IPS-NIHi11 (cell line): ENCODE measurements around the gene CAMP.

ENCODE experiments used
- DNase-seq: peaks from one replicate; pipeline ENCODE4 v3.0.0; 2012; ENCODE audit warnings: mixed read lengths, low spot score

Gene CAMP

GRCh38 chr3:48215019-48215418, 8.3 kb upstream of the CAMP start:
- no peak for DNase-seq

DNA sequence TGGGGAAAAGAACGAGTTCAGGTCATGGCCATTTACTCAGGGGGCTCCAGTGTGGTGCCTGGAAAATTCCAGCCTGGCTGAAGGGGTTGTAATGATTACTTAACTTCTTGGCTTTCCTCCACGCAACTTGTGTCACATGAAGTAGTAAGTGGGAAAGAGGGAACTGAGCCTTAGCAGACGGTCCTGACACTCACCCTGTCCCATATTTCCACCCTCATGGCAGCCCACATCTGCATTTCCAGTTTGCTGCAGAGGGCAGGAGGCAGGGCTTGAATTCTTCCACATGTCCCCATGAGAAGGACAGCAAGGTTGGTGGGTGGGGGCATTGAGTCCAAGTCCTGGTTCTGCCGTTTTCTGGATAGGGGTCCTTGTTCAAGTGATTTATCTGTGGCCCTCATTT, 7.8 kb upstream of the CAMP start:
- DNase-seq: no peak

GRCh38 chr3:48215876-48216275, 7.4 kb upstream of the CAMP start:
- DNase-seq: no peak

DNA sequence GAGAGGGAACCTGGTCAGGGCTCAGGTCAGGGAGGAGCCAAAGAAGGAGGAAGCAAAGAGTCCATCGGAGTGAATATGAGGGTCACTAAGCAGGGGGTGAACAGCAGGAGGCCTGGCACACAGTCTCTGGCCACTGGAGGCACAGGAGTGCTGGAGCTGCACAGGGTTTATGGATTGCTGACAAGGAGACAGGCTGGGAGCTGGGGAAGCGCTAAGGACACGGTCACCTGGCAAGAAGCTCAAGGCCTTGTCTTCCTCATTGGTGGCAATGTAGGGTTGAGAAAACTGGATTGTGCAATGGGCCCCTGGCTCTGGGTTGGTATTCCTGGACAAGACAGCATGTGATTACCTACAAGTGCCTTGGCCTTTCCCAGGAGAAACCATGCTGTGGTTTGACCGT, 5.8 kb upstream of the CAMP start:
- no peak for DNase-seq

GRCh38 chr3:48218537-48218936, 4.8 kb upstream of the CAMP start:
- no peak for DNase-seq

DNA sequence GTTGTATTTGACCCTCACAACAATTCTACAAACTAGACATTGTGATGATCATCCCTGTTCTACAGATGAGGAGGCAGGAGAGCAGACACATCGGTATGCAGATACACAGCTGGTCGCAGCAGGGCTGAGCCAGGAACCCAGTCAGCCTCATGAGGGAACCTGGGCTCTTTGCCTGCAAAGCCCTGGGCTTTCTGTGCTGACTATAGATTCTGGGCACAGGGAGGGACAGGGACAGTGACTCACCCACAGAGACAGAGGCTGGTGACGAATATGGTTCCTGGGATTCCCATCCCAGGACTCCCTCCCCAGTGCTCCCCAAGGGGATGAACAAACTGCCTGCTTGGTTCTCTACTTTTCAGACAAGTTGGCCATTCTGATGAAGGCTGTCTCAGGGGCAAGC, 3.8 kb upstream of the CAMP start:
- no peak for DNase-seq

DNA sequence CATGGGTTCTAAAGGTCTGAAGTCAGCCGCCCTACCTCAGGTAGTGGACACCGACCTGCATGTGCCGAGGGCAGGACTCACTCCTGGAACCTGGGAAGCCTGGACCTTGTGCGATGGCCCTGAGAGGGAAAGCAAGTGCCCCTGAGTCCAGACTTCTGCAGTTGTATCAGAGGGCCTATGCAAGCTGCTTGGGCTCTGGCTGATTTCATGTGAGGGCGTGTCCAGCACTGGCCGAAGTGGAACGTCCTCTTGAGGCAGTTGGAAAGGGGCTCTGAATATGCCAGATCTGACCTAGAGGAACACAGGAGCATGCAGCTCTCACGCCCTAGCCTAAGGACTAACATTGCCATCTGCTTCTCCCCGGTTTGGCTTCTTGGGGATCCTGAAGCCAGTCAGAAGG, 2.5 kb upstream of the CAMP start:
- DNase-seq: no peak

- no peak for DNase-seq
These were observed 2.3 kb downstream of the CAMP start for GRCh38 chr3:48225587-48225986.

DNA sequence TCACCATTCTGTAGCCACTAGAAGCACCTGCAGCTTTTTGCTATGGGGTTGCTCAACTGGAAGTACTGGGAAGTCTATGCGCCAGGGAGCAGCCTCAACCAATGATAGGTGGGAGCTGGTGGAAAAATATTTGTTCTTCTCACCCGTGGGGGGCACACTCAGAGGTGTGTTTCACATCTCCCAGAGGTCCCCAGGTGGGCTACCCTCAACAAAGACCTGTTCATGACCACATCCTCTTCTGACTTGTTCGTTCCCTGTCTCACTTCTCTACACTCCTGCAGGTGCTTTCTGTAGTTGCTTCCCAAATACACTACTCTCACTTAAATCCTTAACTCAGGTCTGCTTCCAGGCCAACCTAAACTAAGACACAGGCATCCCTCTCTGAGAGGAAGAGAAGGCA, 3.6 kb downstream of the CAMP start:
- DNase-seq: peak; percentile 1

DNA sequence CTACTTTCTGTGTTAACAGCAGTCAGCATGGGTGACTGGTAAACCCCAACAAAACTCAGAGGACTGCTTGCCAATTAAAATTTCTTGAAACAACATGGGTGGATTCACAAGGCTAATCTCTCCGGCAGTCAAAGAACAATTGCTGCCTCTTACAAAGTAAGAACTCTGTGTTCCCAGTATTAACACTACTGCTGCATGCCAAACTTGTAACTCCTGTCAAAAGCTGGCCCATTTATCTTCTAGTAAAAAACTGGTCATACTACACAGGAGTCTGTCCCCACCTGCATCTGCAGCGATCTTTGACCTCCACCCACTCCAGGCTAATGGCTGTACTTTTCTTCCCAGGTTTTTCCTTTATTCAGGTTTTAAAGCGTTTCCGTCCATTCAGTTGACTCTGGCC, 8.9 kb downstream of the CAMP start:
- no peak for DNase-seq

DNA sequence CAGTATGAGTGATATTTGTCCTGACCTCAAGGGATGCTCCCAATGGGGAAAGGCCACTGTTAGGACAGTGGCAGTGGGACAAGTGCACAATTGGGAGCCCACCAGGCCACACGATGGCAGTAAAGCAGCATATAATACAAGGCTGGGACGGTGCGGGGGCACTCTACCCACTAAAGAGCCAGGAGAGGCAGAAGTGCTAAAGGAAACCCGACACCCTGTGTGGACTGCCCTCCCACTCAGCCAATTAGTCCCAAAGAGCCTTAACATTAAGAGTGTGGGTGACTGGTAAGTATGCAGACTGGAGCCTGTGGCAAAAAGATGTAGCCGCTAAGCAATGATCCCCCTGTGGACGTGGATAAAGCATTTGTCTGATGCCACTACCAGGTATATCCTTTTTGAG, 9.4 kb downstream of the CAMP start:
- peak; percentile 81 for DNase-seq

DNA sequence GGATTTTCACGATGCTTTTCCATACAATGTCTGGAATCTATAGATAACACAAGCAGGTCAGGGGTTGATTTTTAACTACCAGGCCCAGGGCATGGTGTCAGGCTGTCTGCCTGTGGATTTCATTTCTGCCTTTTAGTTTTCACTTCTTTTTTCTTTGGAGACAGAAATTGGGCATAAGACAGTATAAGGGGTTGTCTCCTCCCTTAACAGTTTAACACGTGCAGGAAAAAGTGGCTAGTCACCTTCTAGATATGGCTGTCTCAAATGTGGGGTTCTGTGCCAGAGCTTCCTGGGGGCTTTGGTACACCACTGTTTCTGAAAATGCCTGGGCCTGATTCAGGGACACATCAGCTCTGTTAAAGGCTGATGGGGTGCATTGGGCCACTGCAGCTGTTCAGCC, 10.2 kb downstream of the CAMP start:
- DNase-seq: no peak

GRCh38 chr3:48236531-48236930, 13.2 kb downstream of the CAMP start:
- no peak for DNase-seq

GRCh38 chr3:48238531-48239085, 15.3 kb downstream of the CAMP start:
- DNase-seq: no peak

- no peak for DNase-seq
These were observed 17.0 kb downstream of the CAMP start for GRCh38 chr3:48240000-48240963.

DNA sequence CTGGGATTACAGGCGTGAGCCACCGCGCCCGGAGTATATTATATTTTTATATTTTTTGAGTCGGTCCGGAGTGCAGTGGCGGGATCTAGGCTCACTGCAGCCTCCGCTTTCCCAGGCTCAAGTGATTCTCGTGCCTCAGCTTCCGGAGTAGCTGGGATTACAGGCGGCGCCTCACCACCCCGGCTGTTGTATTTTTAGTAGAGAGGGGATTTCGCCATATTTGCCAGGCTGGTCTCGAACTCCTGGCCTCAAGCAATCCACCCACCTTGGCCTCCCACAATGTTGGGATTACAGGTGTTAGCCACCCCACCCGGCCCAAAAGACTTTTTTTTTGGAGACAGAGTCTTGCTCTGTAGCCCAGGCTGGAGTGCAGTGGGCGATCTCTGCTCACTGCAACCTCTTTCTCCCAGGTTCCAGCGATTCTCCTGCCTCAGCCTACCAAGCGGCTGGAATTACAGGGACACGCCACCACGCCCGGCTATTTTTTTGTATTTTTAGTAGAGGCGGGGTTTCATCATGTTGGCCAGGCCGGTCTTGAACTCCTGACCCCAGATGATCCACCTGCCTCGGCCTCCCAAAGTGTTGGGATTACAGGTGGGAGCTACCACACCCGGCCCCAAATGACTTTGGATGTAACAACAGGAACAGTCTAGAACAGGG, 18.6 kb downstream of the CAMP start:
- no peak for DNase-seq

DNA sequence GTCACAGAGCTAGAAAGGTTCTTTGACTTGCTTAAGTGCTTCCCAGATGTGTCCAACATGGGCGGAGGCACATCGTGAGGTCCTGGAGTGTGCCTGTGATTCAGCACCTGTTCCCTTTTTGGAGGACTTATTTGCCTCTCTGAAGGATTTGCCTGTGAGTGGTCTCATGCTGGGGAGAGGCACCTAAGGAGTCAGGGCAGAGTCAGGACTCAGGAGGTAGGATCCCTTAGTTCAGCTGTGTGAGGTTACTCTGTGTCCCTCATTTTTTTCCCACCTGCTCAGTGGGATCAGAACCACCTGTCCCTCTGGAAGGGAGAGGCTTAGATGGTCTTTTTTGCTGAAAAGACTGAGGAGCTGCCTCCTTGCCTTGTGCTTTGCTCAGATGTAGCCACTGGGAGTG, 20.6 kb downstream of the CAMP start:
- DNase-seq: no peak

GRCh38 chr3:48244461-48244860, 21.2 kb downstream of the CAMP start:
- no peak for DNase-seq

- no peak for DNase-seq
These were observed 21.8 kb downstream of the CAMP start for GRCh38 chr3:48245136-48245535.

- DNase-seq: no peak
These were observed 24.1 kb downstream of the CAMP start for GRCh38 chr3:48247401-48247811.

DNA sequence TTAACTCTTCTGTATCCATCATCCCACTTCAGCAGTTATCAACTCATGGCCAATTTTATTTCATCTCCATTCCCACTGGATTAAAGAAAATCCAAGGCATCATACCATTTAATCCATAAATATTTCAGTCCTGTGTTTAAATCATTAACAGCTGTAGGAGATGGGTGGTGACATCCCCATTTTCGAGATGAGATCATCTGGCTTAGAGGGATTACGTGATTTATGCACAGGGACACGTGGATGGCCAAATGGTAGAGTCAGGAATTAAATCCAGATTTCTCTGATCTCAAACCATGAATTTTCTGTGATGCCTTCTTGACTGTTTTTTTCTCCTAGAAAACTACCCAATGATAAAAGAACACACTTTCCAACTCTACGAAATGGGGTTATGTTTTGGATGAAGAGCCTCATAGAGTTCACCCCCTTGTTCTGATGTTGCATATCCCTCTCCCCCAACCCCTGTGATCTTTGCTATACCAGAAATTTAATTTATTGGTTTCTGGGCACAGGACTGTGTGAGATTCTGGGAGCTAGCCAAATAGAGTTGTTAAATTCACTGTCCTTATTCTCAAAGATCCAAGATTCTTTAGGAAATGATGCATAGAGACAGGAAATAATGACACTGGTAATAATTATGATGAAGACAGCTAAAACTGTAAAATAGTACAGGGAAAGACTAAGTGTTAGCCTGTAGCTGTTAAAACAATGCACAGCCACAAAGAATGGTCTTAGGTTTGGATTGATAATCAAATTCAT, 25.0 kb downstream of the CAMP start:
- DNase-seq: no peak

- no peak for DNase-seq
These were observed 33.3 kb downstream of the CAMP start for GRCh38 chr3:48256557-48256956.
